Gastroesophageal sphincter (tissue), 4 donors: ENCODE data around the gene GFAP. TPM values are rescaled to one million over a fixed set of nuclear protein-coding genes. Genes with fewer than 3 reads are reported as not detected.

Experiments
- ATAC-seq: fragments of 150-250 bp; one replicate; pipeline ENCODE4 v1.9.1; 2016; ENCODE audit warnings: mild to moderate bottlenecking, moderate library complexity
- H3K27ac ChIP-seq, 4 donors: fragments of 200-600 bp; sonication (generic) in 3 of 4; 1 replicate in 3 of 4; 2 replicates in 1 of 4; pipeline ENCODE4 v1.5.1; 2016 to 2019
- H3K27me3 ChIP-seq: fragments of 200-600 bp; sonication (generic); one replicate; pipeline ENCODE4 v1.5.1; 2019
- H3K36me3 ChIP-seq, 2 donors: fragments of 200-600 bp; sonication (generic); one replicate each; pipeline ENCODE4 v1.5.1; 2019; ENCODE audit warnings: control low read depth in 1 of 2
- H3K4me1 ChIP-seq, 3 donors: fragments of 200-600 bp; sonication (generic); 1 replicate in 2 of 3; 2 replicates in 1 of 3; pipeline ENCODE4 v1.5.1; 2016 to 2019; ENCODE audit warnings: control low read depth in 2 of 3
- H3K4me3 ChIP-seq, 2 donors: fragments of 200-600 bp; sonication (generic); one replicate each; pipeline ENCODE4 v1.5.1; 2019; ENCODE audit warnings: mild to moderate bottlenecking in 1 of 2, moderate library complexity in 1 of 2
- H3K9me3 ChIP-seq, 3 donors: fragments of 200-600 bp; sonication (generic); one replicate each; pipeline ENCODE4 v1.5.1; 2017 to 2019; ENCODE audit warnings: control low read depth in 2 of 3
- CTCF ChIP-seq, 4 experiments: fragments of 200-600 bp in 2 of 4; fragments of 450-650 bp in 2 of 4; sonication (generic) in 1 of 4; IDR thresholded peaks; one replicate each; pipeline ENCODE4 v1.5.1; 2017 to 2019; ENCODE audit warnings: antibody characterized with exemption in 4 of 4, mild to moderate bottlenecking in 2 of 4, moderate library complexity in 2 of 4
- EP300 ChIP-seq: sonication (generic); formaldehyde crosslinking; IDR thresholded peaks from one replicate; pipeline ENCODE4 v1.6.1; 2017; ENCODE audit warnings: antibody characterized with exemption, mild to moderate bottlenecking
- POLR2A ChIP-seq, 2 donors: fragments of 450-650 bp; IDR thresholded peaks; one replicate each; pipeline ENCODE4 v1.6.1; 2017; ENCODE audit warnings: antibody characterized with exemption in 2 of 2, mild to moderate bottlenecking in 2 of 2, moderate library complexity in 1 of 2
- POLR2AphosphoS5 ChIP-seq: sonication (generic); formaldehyde crosslinking; IDR thresholded peaks from one replicate; pipeline ENCODE4 v1.6.1; 2017; ENCODE audit warnings: antibody characterized with exemption
- WGBS, 2 donors: methylation state at CpG; one replicate each; pipeline ENCODE4 v1.1.5; 2018; ENCODE audit warnings: low coverage in 1 of 2; 5-methylcytosine and 5-hydroxymethylcytosine counted together
- total RNA-seq, 4 donors: library from RNA; depleted of rRNA; stranded (reverse); fragments of >200 nt; gene quantifications; one replicate each; pipeline ENCODE4 v1.1.0, GENCODE V29; 2016

The GFAP gene
- total RNA-seq, 4 donors from 2014 or later = 0.77 to 3.8 (median 1.1) TPM; not detected in 1

- Histone ChIP-seq H3K36me3 (no peaks in the 10 kb centered on the region), H3K27me3 (no peaks in the 10 kb centered on the region), H3K27ac (no peak overlapping the region), H3K4me3 (no peak overlapping the region), H3K4me1 (no peaks in the 10 kb centered on the region), H3K9me3 (no peaks in the 10 kb centered on the region)
- ATAC-seq = no peak
- TF ChIP-seq POLR2AphosphoS5 (no peak), CTCF (IDR thresholded peaks at IDR 0.05) (no peak), POLR2A (IDR thresholded peaks at IDR 0.05) (no peak), EP300 (no peak)
- 71% methylated on average over 4 of the region's 6 CpGs; no CpG with 5 or more reads in 1 of the 2 donors for WGBS, 2 donors
Observed at GRCh38 chr17:44930667-44931066, 15.4 kb upstream of the GFAP start.

GRCh38 chr17:44928950-44929720, 13.8 kb upstream of the GFAP start:
- 100% methylated on average over 1 of the region's 7 CpGs; no CpG with 5 or more reads in 1 of the 2 donors for WGBS, 2 donors
- H3K9me3 ChIP-seq = no peaks in the 10 kb centered on the region
- H3K4me1 ChIP-seq = no peaks in the 10 kb centered on the region
- no peaks in the 10 kb centered on the region for H3K27me3 ChIP-seq
- no peaks in the 10 kb centered on the region for H3K36me3 ChIP-seq
- no peak for TF ChIP-seq POLR2AphosphoS5
- no peak for TF ChIP-seq EP300
- no peak for TF ChIP-seq CTCF (IDR thresholded peaks at IDR 0.05)
- no peak overlapping the region for H3K4me3 ChIP-seq
- H3K27ac ChIP-seq = no peak overlapping the region
- no peak for ATAC-seq

- Histone ChIP-seq H3K27ac (no peak overlapping the region), H3K4me1 (no peaks in the 10 kb centered on the region), H3K4me3 (no peak overlapping the region), H3K27me3 (no peaks in the 10 kb centered on the region), H3K9me3 (no peaks in the 10 kb centered on the region), H3K36me3 (no peaks in the 10 kb centered on the region)
- WGBS, 2 donors = 100% methylated on average over 1 of the region's 15 CpGs; no CpG with 5 or more reads in 1 of the 2 donors
- ATAC-seq = no peak
- TF ChIP-seq CTCF (IDR thresholded peaks at IDR 0.05) (no peak), POLR2AphosphoS5 (no peak), POLR2A (IDR thresholded peaks at IDR 0.05) (no peak)
Observed at GRCh38 chr17:44928136-44928535, 12.8 kb upstream of the GFAP start.

GRCh38 chr17:44927696-44928095, 12.4 kb upstream of the GFAP start:
- WGBS, 2 donors = no CpG with 5 or more reads among the region's 3 CpGs
- H3K27ac ChIP-seq = no peak overlapping the region
- H3K9me3 ChIP-seq = no peaks in the 10 kb centered on the region
- no peak for ATAC-seq
- no peak overlapping the region for H3K4me3 ChIP-seq
- TF ChIP-seq CTCF (IDR thresholded peaks at IDR 0.05) = no peak
- TF ChIP-seq EP300 = no peak
- no peak for TF ChIP-seq POLR2AphosphoS5
- TF ChIP-seq POLR2A (IDR thresholded peaks at IDR 0.05) = no peak
- no peaks in the 10 kb centered on the region for H3K36me3 ChIP-seq
- H3K27me3 ChIP-seq = no peaks in the 10 kb centered on the region
- no peaks in the 10 kb centered on the region for H3K4me1 ChIP-seq

- WGBS, 2 donors = 100% methylated on average over 2 of the region's 15 CpGs; no CpG with 5 or more reads in 1 of the 2 donors
- ATAC-seq = no peak
Observed at GRCh38 chr17:44926821-44927525, 11.7 kb upstream of the GFAP start.

More at GRCh38 chr17:44926821-44927525, 11.7 kb upstream of the GFAP start:
- no peaks in the 10 kb centered on the region for H3K36me3 ChIP-seq
- H3K4me3 ChIP-seq = no peak overlapping the region
- no peaks in the 10 kb centered on the region for H3K9me3 ChIP-seq
- no peaks in the 10 kb centered on the region for H3K4me1 ChIP-seq
- TF ChIP-seq CTCF (IDR thresholded peaks at IDR 0.05) (no peak), EP300 (no peak)
- H3K27me3 ChIP-seq = no peaks in the 10 kb centered on the region
- no peak overlapping the region for H3K27ac ChIP-seq
